ENCODE measurements around the gene TMEM106C. TPM values are rescaled to one million over a fixed set of nuclear protein-coding genes. Genes with fewer than 3 reads are reported as not detected.

Gene TMEM106C
- total RNA-seq, 1 experiment from 2014 or later, result 50.0 TPM

DNA sequence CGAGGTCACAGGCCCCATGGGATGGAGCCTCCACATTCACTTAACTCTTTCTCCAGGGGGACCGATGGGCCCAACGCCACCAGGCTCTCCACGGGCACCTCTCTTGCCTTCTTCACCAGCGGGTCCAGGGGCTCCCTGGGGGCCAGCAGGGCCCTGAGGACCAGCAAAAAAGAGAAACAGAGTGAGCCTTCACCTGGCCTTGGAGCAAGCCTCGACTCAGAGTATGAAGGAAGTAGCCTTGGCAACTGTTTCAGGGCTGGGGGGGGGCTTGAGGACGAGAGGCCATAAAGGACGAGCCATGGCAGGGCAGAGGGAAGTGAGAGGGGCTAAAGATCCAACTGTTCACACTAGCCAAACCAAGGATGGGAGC, 22.9 kb downstream of the TMEM106C start:
- DNase-seq (ENCODE audit: unreplicated experiment), result no peak
- intact Hi-C loops (cut with micrococcal nuclease), result no loop called here
- Mint-ChIP-seq H3K36me3 (ENCODE audit: insufficient read depth, unreplicated experiment) (no peaks in the 10 kb centered on the region), H3K9me3 (ENCODE audit: unreplicated experiment) (no peaks in the 10 kb centered on the region), H3K27ac (ENCODE audit: low read depth, unreplicated experiment) (no peak overlapping the region), H3K4me3 (ENCODE audit: unreplicated experiment) (no peak overlapping the region), H3K27me3 (ENCODE audit: insufficient read depth, unreplicated experiment) (peaks cover 11% of the 10 kb centered on the region), H3K4me1 (ENCODE audit: insufficient read depth, unreplicated experiment) (no peaks in the 10 kb centered on the region)
- BruUV-seq (replicated peaks), result no TSS peak
- TF ChIP-seq CTCF (IDR thresholded peaks at IDR 0.05; ENCODE audit: unreplicated experiment), result no peak
- CTCF ChIA-PET, result interaction anchor here (0.5 kb wide), 1 partner anchor 23 kb away, joined by 3 read pairs; the partner anchor contains the start of gene TMEM106C
- POLR2A ChIA-PET, result interaction anchor here (0.7 kb wide), 1 partner anchor 124 kb away, joined by 3 read pairs; no protein-coding TSS in a partner anchor

GRCh38 chr12:47986832-47987231, 23.4 kb downstream of the TMEM106C start:
- intact Hi-C loops (cut with micrococcal nuclease), result no loop called here
- CTCF ChIA-PET, result interaction anchor here (0.5 kb wide), 1 partner anchor 24 kb away, joined by 3 read pairs; the partner anchor contains the start of gene TMEM106C
- H3K27me3 Mint-ChIP-seq (ENCODE audit: insufficient read depth, unreplicated experiment), result peaks cover 11% of the 10 kb centered on the region
- H3K36me3 Mint-ChIP-seq (ENCODE audit: insufficient read depth, unreplicated experiment), result no peaks in the 10 kb centered on the region
- POLR2A ChIA-PET, result no interaction called here
- no peak overlapping the region for H3K4me3 Mint-ChIP-seq (ENCODE audit: unreplicated experiment)
- H3K27ac Mint-ChIP-seq (ENCODE audit: low read depth, unreplicated experiment), result no peak overlapping the region
- no peaks in the 10 kb centered on the region for H3K4me1 Mint-ChIP-seq (ENCODE audit: insufficient read depth, unreplicated experiment)
- DNase-seq (ENCODE audit: unreplicated experiment), result no peak
- TF ChIP-seq CTCF (IDR thresholded peaks at IDR 0.05; ENCODE audit: unreplicated experiment), result no peak
- BruUV-seq (replicated peaks), result no TSS peak
- H3K9me3 Mint-ChIP-seq (ENCODE audit: unreplicated experiment), result no peaks in the 10 kb centered on the region

- intact Hi-C loops (cut with micrococcal nuclease), result no loop called here
- no peaks in the 10 kb centered on the region for H3K4me1 Mint-ChIP-seq (ENCODE audit: insufficient read depth, unreplicated experiment)
- H3K4me3 Mint-ChIP-seq (ENCODE audit: unreplicated experiment), result no peak overlapping the region
- ChIA-PET POLR2A (no interaction called here), CTCF (no interaction called here)
- no peaks in the 10 kb centered on the region for H3K36me3 Mint-ChIP-seq (ENCODE audit: insufficient read depth, unreplicated experiment)
- BruUV-seq (replicated peaks), result no TSS peak
- H3K9me3 Mint-ChIP-seq (ENCODE audit: unreplicated experiment), result no peaks in the 10 kb centered on the region
- H3K27ac Mint-ChIP-seq (ENCODE audit: low read depth, unreplicated experiment), result no peak overlapping the region
- DNase-seq (ENCODE audit: unreplicated experiment), result no peak
- H3K27me3 Mint-ChIP-seq (ENCODE audit: insufficient read depth, unreplicated experiment), result peaks cover 11% of the 10 kb centered on the region
- TF ChIP-seq CTCF (IDR thresholded peaks at IDR 0.05; ENCODE audit: unreplicated experiment), result no peak
Measured at GRCh38 chr12:47987411-47988072, 24.1 kb downstream of the TMEM106C start.

GRCh38 chr12:47988073-47989022, 25.0 kb downstream of the TMEM106C start:
- ChIA-PET CTCF (interaction anchor here (0.6 to 1.2 kb wide), 2 partner anchors 25 to 283 kb away, joined by 3 to 4 read pairs; partner anchors contain the start of gene TMEM106C), POLR2A (no interaction called here)
- Mint-ChIP-seq H3K36me3 (ENCODE audit: insufficient read depth, unreplicated experiment) (no peaks in the 10 kb centered on the region), H3K27me3 (ENCODE audit: insufficient read depth, unreplicated experiment) (peaks cover 4% of the 10 kb centered on the region), H3K4me1 (ENCODE audit: insufficient read depth, unreplicated experiment) (no peaks in the 10 kb centered on the region), H3K9me3 (ENCODE audit: unreplicated experiment) (no peaks in the 10 kb centered on the region), H3K4me3 (ENCODE audit: unreplicated experiment) (no peak overlapping the region), H3K27ac (ENCODE audit: low read depth, unreplicated experiment) (no peak overlapping the region)
- BruUV-seq (replicated peaks), result no TSS peak
- no peak for TF ChIP-seq CTCF (IDR thresholded peaks at IDR 0.05; ENCODE audit: unreplicated experiment)
- no peak for DNase-seq (ENCODE audit: unreplicated experiment)
- intact Hi-C loops (cut with micrococcal nuclease), result no loop called here

All from MCF 10A (cell line).